HCT116 (cell line): Measurements from ENCODE around the gene AOAH. TPM values are rescaled to one million over a fixed set of nuclear protein-coding genes. Genes with fewer than 3 reads are reported as not detected.

ENCODE experiments used
- ATAC-seq: fragments of 200-7000 bp; cut with Tn5 transposase; 2 replicates; pipeline ENCODE4 v1.9.1; 2020; ENCODE audit warnings: mild to moderate bottlenecking, moderate library complexity
- BruUV-seq: library from RNA; stranded (reverse); fragments of 400-500 nt; replicated peaks from 2 replicates; lab custom pipeline; 2021; lab: Mats Ljungman, UMichigan
- CTCF ChIA-PET: fragments of 300-600 bp; sonication (Branson Sonifier 250); formaldehyde crosslinking; loops from one replicate; lab custom pipeline; 2021; ENCODE audit warnings: antibody characterized with exemption; lab: Charles Lee
- POLR2A ChIA-PET: fragments of 300-600, 350-600 bp; sonication (Branson Sonifier 250); formaldehyde crosslinking; loops from one replicate; lab custom pipeline; 2021; ENCODE audit warnings: antibody characterized with exemption; lab: Charles Lee
- RAD21 ChIA-PET, 2 experiments: fragments of 300-600 bp; sonication (Branson Sonifier 250); formaldehyde crosslinking; loops; one replicate each; lab custom pipeline; 2023; ENCODE audit warnings: low total read pairs in 2 of 2; ENCODE audit not compliant: uncharacterized antibody in 2 of 2, unreplicated experiment in 2 of 2, low non-redundant PET in 1 of 2; lab: Charles Lee
- DNase-seq: peaks from one replicate; pipeline ENCODE4 v3.0.0-alpha.2; 2010; ENCODE audit warnings: low read depth, low spot score
- H2AFZ ChIP-seq: fragments of 200-600 bp; shearing (Covaris generic), sonication (generic); 2 replicates; pipeline ENCODE4 v1.6.1; 2017; ENCODE audit warnings: low read depth, mixed run types, mixed read lengths, antibody characterized with exemption, low read length; ENCODE audit not compliant: poor library complexity, severe bottlenecking
- H3K27ac ChIP-seq: 2 replicates; pipeline ENCODE4 v1.5.1; 2012; ENCODE audit warnings: low read depth, low read length
- H3K27me3 ChIP-seq: fragments of 200-600 bp; sonication (generic); 2 replicates; pipeline ENCODE4 v1.6.1; 2016; ENCODE audit warnings: mixed run types, low read length, mixed read lengths; ENCODE audit not compliant: insufficient read depth
- H3K36me3 ChIP-seq, 2 experiments: fragments of 200-500 bp in 1 of 2; fragments of 200-600 bp in 1 of 2; sonication (Bioruptor generic) in 1 of 2; sonication (generic) in 1 of 2; 2 replicates each; pipeline versions ENCODE4 v1.5.1 to v1.6.1; 2014 to 2016; ENCODE audit warnings: low read length in 2 of 2, inconsistent platforms in 1 of 2, mixed read lengths in 1 of 2, mixed run types in 1 of 2; ENCODE audit not compliant: insufficient read depth in 2 of 2, control insufficient read depth in 1 of 2
- H3K4me1 ChIP-seq, 2 experiments: fragments of 200-600 bp in 1 of 2; sonication (generic) in 1 of 2; 2 replicates each; pipeline versions ENCODE4 v1.5.1 to v1.6.1; 2012 to 2017; ENCODE audit warnings: low read length in 2 of 2, inconsistent platforms in 1 of 2, mild to moderate bottlenecking in 1 of 2, mixed read lengths in 1 of 2, mixed run types in 1 of 2, moderate library complexity in 1 of 2; ENCODE audit not compliant: insufficient read depth in 2 of 2, control insufficient read depth in 1 of 2
- H3K4me2 ChIP-seq: fragments of 200-600 bp; sonication (generic); 2 replicates; pipeline ENCODE4 v1.6.1; 2017; ENCODE audit warnings: mixed run types, low read length, mixed read lengths
- H3K4me3 ChIP-seq, 2 experiments: fragments of 200-600 bp in 1 of 2; sonication (generic) in 1 of 2; replicated peaks in 1 of 2; 2 replicates each; pipeline ENCODE4 v1.5.1; 2011 to 2016; ENCODE audit warnings: low read length in 2 of 2, control low read depth in 1 of 2, low read depth in 1 of 2, mild to moderate bottlenecking in 1 of 2, mixed read lengths in 1 of 2, mixed run types in 1 of 2
- H3K79me2 ChIP-seq: fragments of 200-600 bp; sonication (generic); 2 replicates; pipeline ENCODE4 v1.6.1; 2017; ENCODE audit warnings: mild to moderate bottlenecking, mixed run types, low read length, moderate library complexity, mixed read lengths; ENCODE audit not compliant: insufficient read depth
- H3K9ac ChIP-seq: fragments of 200-600 bp; sonication (generic); 2 replicates; pipeline ENCODE4 v1.6.1; 2016; ENCODE audit warnings: low read length, mixed read lengths
- H3K9me2 ChIP-seq: fragments of 200-600 bp; sonication (generic), shearing (Covaris generic); 2 replicates; pipeline ENCODE4 v1.6.1; 2017; ENCODE audit warnings: mixed run types, mild to moderate bottlenecking, moderate library complexity; ENCODE audit not compliant: insufficient read depth
- H3K9me3 ChIP-seq, 2 experiments: fragments of 200-500 bp in 1 of 2; fragments of 200-600 bp in 1 of 2; sonication (Bioruptor generic) in 1 of 2; sonication (generic) in 1 of 2; 2 replicates each; pipeline ENCODE4 v1.6.1; 2014 to 2017; ENCODE audit warnings: low read length in 2 of 2, mixed read lengths in 2 of 2, inconsistent platforms in 1 of 2, low read depth in 1 of 2, mild to moderate bottlenecking in 1 of 2, mixed run types in 1 of 2, moderate library complexity in 1 of 2; ENCODE audit not compliant: control insufficient read depth in 1 of 2, insufficient read depth in 1 of 2
- H4K20me1 ChIP-seq: fragments of 200-600 bp; sonication (generic), shearing (Covaris generic); 2 replicates; pipeline ENCODE4 v1.6.1; 2017; ENCODE audit warnings: mixed run types, mild to moderate bottlenecking, moderate library complexity; ENCODE audit not compliant: insufficient read depth
- ATF3 ChIP-seq: IDR thresholded peaks from 2 replicates; pipeline ENCODE4 v1.6.1; 2012
- CBX3 ChIP-seq: IDR thresholded peaks from 2 replicates; pipeline ENCODE4 v1.6.1; 2012; ENCODE audit warnings: low read depth
- CEBPB ChIP-seq: IDR thresholded peaks from 2 replicates; pipeline ENCODE4 v1.6.1; 2012; ENCODE audit warnings: low read depth
- EGR1 ChIP-seq: IDR thresholded peaks from 2 replicates; pipeline ENCODE4 v1.6.1; 2012; ENCODE audit warnings: low read depth
- ELF1 ChIP-seq: IDR thresholded peaks from 2 replicates; pipeline ENCODE4 v1.6.1; 2012; ENCODE audit warnings: low read depth, borderline replicate concordance
- EZH2phosphoT487 ChIP-seq: fragments of 200-600 bp; IDR thresholded peaks from 2 replicates; pipeline ENCODE4 v1.6.1; 2018; ENCODE audit warnings: antibody characterized with exemption, borderline replicate concordance
- FOSL1 ChIP-seq: IDR thresholded peaks from 2 replicates; pipeline ENCODE4 v1.6.1; 2012; ENCODE audit warnings: low read depth
- POLR2AphosphoS5 ChIP-seq: IDR thresholded peaks from 2 replicates; pipeline ENCODE4 v1.6.1; 2011; ENCODE audit warnings: mild to moderate bottlenecking, low read depth, low read length, moderate library complexity
- SIN3A ChIP-seq: IDR thresholded peaks from 2 replicates; pipeline ENCODE4 v1.6.1; 2012; ENCODE audit warnings: low read depth
- SRF ChIP-seq: IDR thresholded peaks from 2 replicates; pipeline ENCODE4 v1.6.1; 2012; ENCODE audit warnings: low read depth
- YY1 ChIP-seq: IDR thresholded peaks from 2 replicates; pipeline ENCODE4 v1.6.1; 2011; ENCODE audit warnings: low read length, low read depth, moderate library complexity, mild to moderate bottlenecking; ENCODE audit not compliant: insufficient replicate concordance; ENCODE audit errors: extremely low read depth
- ZBTB33 ChIP-seq: IDR thresholded peaks from 2 replicates; pipeline ENCODE4 v1.6.1; 2011; ENCODE audit warnings: mild to moderate bottlenecking, low read length, moderate library complexity; ENCODE audit not compliant: insufficient replicate concordance; ENCODE audit errors: extremely low read depth
- ZNF274 ChIP-seq: fragments of 200-500 bp; sonication (Bioruptor generic); IDR thresholded peaks from 2 replicates; pipeline ENCODE4 v1.6.1; 2014; ENCODE audit warnings: mild to moderate bottlenecking, low read depth, low read length, inconsistent platforms
- intact Hi-C: fragments of 100-400 bp; cut with micrococcal nuclease; formaldehyde crosslinking; loops from 2 replicates; pipeline ENCODE4 v1.10.0; 2022
- total RNA-seq: library from RNA; stranded (reverse); gene quantifications from one replicate; pipeline ENCODE4 v1.2.1, GENCODE V29; 2021; ENCODE audit not compliant: unreplicated experiment
- TF ChIP-seq, protein P1 (sequence below): IDR thresholded peaks from 2 replicates; pipeline ENCODE4 v1.6.1; 2012; ENCODE audit warnings: low read depth
- TF ChIP-seq, protein P2 (sequence below): IDR thresholded peaks from 2 replicates; pipeline ENCODE4 v1.6.1; 2012

AOAH gene
- total RNA-seq, 1 experiment from 2014 or later: 1.1 TPM

DNA sequence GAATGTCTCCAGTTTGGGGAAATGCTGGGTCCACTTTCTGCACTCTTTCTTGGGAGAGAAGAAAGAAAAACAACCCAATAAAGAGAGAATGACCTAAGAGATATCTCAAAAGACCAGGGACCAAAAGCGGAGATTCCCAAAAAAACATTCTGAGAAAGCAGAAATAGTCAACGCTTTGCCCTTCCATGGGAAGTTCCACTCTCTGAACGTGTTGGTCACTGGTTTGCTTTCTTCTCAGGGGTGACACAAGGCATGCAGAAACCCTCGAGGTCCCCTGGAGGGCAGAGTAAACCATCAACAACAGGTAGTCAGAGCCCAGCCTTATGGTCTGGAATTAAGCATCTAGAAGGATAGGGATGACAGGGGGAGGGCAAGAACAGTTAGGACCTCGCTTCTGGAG lies 26.2 kb upstream of the AOAH start:
- Histone ChIP-seq H3K79me2 (no peaks in the 10 kb centered on the region), H3K4me3 (no peak overlapping the region), H3K4me1 (no peaks in the 10 kb centered on the region), H3K9ac (no peak overlapping the region), H3K9me3 (no peaks in the 10 kb centered on the region)
- no TSS peak for BruUV-seq
- POLR2A ChIA-PET: no interaction called here
- DNase-seq: no peak
- no peak for TF ChIP-seq ZBTB33
- no peak for TF ChIP-seq EZH2phosphoT487
- TF ChIP-seq, all 23 proteins: peak for 0
- Histone ChIP-seq H2AFZ (no peak overlapping the region), H3K27me3 (peaks cover 11% of the 10 kb centered on the region), H4K20me1 (no peaks in the 10 kb centered on the region), H3K9me2 (no peaks in the 10 kb centered on the region; the same call in 1 of the 2 replicates), H3K4me2 (no peak overlapping the region), H3K27ac (no peak overlapping the region), H3K36me3 (no peaks in the 10 kb centered on the region)
- ChIA-PET CTCF (no interaction called here), RAD21 (no interaction called here)
- intact Hi-C loops: no loop called here
- no peak for ATAC-seq

- Histone ChIP-seq H3K4me2 (no peak overlapping the region), H3K4me3 (no peak overlapping the region), H3K4me1 (no peaks in the 10 kb centered on the region), H3K9ac (no peak overlapping the region), H3K79me2 (no peaks in the 10 kb centered on the region), H3K9me2 (no peaks in the 10 kb centered on the region; the same call in 1 of the 2 replicates), H3K36me3 (no peaks in the 10 kb centered on the region), H2AFZ (no peak overlapping the region), H3K27ac (no peak overlapping the region), H4K20me1 (no peaks in the 10 kb centered on the region), H3K9me3 (no peaks in the 10 kb centered on the region), H3K27me3 (peaks cover 11% of the 10 kb centered on the region)
- ChIA-PET POLR2A (no interaction called here), RAD21 (no interaction called here), CTCF (no interaction called here)
- ATAC-seq (no peak), DNase-seq (no peak)
- no TSS peak for BruUV-seq
- intact Hi-C loops: no loop called here
- TF ChIP-seq CBX3 (no peak), ZNF274 (no peak), FOSL1 (no peak), ATF3 (no peak), SRF (no peak), ELF1 (no peak), SIN3A (no peak), POLR2AphosphoS5 (no peak), EGR1 (no peak), YY1 (no peak), CEBPB (no peak)
- TF ChIP-seq, protein P1, sequence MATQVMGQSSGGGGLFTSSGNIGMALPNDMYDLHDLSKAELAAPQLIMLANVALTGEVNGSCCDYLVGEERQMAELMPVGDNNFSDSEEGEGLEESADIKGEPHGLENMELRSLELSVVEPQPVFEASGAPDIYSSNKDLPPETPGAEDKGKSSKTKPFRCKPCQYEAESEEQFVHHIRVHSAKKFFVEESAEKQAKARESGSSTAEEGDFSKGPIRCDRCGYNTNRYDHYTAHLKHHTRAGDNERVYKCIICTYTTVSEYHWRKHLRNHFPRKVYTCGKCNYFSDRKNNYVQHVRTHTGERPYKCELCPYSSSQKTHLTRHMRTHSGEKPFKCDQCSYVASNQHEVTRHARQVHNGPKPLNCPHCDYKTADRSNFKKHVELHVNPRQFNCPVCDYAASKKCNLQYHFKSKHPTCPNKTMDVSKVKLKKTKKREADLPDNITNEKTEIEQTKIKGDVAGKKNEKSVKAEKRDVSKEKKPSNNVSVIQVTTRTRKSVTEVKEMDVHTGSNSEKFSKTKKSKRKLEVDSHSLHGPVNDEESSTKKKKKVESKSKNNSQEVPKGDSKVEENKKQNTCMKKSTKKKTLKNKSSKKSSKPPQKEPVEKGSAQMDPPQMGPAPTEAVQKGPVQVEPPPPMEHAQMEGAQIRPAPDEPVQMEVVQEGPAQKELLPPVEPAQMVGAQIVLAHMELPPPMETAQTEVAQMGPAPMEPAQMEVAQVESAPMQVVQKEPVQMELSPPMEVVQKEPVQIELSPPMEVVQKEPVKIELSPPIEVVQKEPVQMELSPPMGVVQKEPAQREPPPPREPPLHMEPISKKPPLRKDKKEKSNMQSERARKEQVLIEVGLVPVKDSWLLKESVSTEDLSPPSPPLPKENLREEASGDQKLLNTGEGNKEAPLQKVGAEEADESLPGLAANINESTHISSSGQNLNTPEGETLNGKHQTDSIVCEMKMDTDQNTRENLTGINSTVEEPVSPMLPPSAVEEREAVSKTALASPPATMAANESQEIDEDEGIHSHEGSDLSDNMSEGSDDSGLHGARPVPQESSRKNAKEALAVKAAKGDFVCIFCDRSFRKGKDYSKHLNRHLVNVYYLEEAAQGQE: no peak
- TF ChIP-seq, protein P2, sequence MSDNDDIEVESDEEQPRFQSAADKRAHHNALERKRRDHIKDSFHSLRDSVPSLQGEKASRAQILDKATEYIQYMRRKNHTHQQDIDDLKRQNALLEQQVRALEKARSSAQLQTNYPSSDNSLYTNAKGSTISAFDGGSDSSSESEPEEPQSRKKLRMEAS: no peak
Measured at GRCh38 chr7:36749282-36749960, 25.1 kb upstream of the AOAH start.
